ENCODE measurements around the gene MEIS2.

MEIS2 gene

DNA sequence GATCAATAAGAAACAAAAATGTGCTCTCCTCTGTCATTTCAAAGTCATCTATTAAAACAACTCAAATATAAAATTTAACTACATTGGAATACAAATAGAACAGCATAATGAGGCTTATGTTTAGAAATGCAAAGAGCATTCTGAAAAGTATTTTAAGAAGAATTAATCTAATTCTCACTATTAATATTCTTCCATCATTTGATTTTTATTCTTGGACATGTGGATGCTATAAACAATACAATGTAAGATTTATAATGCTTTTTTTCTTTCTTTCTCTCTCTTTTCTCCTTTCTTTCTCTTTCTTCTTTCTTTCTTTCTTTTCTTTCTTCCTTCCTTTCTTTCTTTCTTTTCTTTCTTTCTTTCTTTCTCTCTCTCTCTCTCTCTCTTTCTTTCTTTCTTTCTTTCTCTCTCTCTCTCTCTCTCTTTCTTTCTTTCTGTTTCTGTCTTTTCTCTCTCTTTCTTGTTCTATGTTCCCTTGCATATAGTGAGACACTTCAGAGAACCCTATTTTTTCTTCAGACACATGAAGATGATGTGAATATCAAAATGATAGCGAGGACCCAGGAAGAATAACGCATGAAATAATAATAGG, 32.6 kb upstream of the MEIS2 start:
- TF ChIP-seq CTCF (conservative IDR thresholded peaks at IDR 0.05; ENCODE audit: low read length), result no peak
- no peak overlapping the region for H3K4me3 ChIP-seq (ENCODE audit: low read length)
- no peak for DNase-seq (ENCODE audit: low read depth)

DNA sequence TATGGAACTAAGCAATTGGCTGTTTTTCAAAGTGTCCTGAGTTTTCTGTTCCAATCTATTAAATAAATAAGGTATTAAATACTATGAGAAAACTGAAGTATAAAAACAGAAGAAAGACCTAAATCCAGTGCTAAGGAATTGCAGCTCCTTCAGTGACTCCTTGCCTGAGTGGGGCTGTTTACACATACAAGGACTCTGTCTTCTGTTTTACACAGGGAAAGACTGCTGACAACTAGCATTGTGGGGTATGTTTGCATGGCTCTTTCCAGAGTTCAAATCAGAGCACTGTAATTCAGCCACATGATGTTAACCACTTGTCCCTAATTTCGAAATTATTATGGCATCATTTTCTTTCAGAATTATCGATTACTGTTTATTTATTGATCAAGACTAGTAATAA, 31.3 kb upstream of the MEIS2 start:
- no peak for TF ChIP-seq CTCF (conservative IDR thresholded peaks at IDR 0.05; ENCODE audit: low read length)
- no peak for DNase-seq (ENCODE audit: low read depth)
- H3K4me3 ChIP-seq (ENCODE audit: low read length), result no peak overlapping the region

GRCh38 chr15:37130356-37130755, 30.0 kb upstream of the MEIS2 start:
- DNase-seq (ENCODE audit: low read depth), result no peak
- TF ChIP-seq CTCF (conservative IDR thresholded peaks at IDR 0.05; ENCODE audit: low read length), result no peak
- no peak overlapping the region for H3K4me3 ChIP-seq (ENCODE audit: low read length)

- no peak for TF ChIP-seq CTCF (conservative IDR thresholded peaks at IDR 0.05; ENCODE audit: low read length)
- no peak overlapping the region for H3K4me3 ChIP-seq (ENCODE audit: low read length)
- no peak for DNase-seq (ENCODE audit: low read depth)
Measured at GRCh38 chr15:37125143-37125542, 24.8 kb upstream of the MEIS2 start.

DNA sequence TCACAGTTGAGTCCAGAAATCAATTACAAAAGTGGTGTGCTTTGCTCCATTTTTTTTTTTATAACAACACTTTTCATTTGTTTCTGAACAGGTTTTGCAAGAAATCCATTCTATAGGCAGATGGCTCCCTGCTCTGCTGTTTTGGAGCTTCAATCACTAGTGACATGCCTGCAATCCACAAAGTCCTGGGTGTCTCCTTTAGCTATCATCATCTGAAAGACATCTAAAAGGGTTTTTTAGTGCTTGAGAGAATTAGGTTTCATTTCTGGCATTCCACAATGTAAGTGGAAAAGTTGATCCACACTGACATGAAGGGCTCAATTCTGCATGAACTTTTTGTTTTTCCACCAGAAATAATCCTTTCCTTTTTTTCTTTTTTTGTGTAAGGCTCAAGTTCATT, 24.0 kb upstream of the MEIS2 start:
- H3K4me3 ChIP-seq (ENCODE audit: low read length), result no peak overlapping the region
- no peak for TF ChIP-seq CTCF (conservative IDR thresholded peaks at IDR 0.05; ENCODE audit: low read length)
- no peak for DNase-seq (ENCODE audit: low read depth)

- peak; percentile 61 for DNase-seq (ENCODE audit: low read depth)
- no peak overlapping the region for H3K4me3 ChIP-seq (ENCODE audit: low read length)
- no peak for TF ChIP-seq CTCF (conservative IDR thresholded peaks at IDR 0.05; ENCODE audit: low read length)
Measured at GRCh38 chr15:37122703-37123102, 22.4 kb upstream of the MEIS2 start.

DNA sequence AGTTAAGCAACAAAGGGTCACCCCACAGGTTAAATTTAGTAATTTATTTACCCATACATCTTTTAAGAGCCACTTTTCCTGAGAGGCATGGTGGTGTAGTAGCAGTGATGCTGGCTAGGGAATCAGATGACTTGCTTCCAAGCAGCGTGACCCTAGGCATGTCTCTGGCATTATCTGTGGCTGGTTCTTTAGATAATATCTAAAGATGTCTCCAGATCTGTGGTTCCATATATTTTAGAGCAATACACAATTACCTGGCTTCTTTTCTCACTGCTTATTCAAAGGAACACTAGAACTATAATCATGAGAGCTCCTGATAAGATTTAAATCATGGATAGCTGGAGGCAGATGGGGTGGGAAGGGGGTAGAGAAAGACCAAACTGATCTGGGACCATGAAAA, 21.1 kb upstream of the MEIS2 start:
- no peak overlapping the region for H3K4me3 ChIP-seq (ENCODE audit: low read length)
- DNase-seq (ENCODE audit: low read depth), result no peak
- no peak for TF ChIP-seq CTCF (conservative IDR thresholded peaks at IDR 0.05; ENCODE audit: low read length)
